Activated CD8-positive, alpha-beta memory T cell treated with anti-CD3 and anti-CD28 coated beads for 4 hours (primary cell): ENCODE measurements around the gene FGF22.

Experiments
- DNase-seq, 2 donors: peaks; one replicate each; pipeline ENCODE4 v3.0.0-alpha.2; 2020; ENCODE audit warnings: low read depth in 2 of 2

The FGF22 gene

GRCh38 chr19:643736-644135, 4.1 kb downstream of the FGF22 start:
- DNase-seq = no peak

DNA sequence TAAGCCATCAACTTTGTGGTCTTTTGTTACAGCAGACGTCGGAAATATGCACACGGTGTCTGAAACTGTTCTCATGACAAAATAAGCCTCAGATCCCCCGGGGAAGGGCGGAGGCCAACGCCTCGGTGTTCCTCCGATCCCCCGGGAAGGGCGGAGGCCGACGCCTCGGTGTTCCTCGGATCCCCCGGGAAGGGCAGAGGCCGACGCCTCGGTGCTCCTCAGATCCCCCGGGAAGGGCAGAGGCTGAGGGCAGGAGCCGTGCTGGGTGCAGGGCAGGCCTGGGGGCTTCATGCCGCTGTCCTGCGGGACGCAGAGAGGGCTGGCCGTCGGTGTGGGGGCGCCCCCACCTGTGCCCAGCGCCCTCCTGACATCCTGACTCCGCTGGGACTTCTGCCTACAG, 4.7 kb downstream of the FGF22 start:
- no peak for DNase-seq

- DNase-seq = no peak
Measured at GRCh38 chr19:644789-645188, 5.1 kb downstream of the FGF22 start.

- DNase-seq = no peak
Measured at GRCh38 chr19:645912-646778, 6.5 kb downstream of the FGF22 start.

- DNase-seq = no peak
Measured at GRCh38 chr19:646779-647565, 7.3 kb downstream of the FGF22 start.

GRCh38 chr19:647566-648284, 8.0 kb downstream of the FGF22 start:
- DNase-seq = no peak

DNA sequence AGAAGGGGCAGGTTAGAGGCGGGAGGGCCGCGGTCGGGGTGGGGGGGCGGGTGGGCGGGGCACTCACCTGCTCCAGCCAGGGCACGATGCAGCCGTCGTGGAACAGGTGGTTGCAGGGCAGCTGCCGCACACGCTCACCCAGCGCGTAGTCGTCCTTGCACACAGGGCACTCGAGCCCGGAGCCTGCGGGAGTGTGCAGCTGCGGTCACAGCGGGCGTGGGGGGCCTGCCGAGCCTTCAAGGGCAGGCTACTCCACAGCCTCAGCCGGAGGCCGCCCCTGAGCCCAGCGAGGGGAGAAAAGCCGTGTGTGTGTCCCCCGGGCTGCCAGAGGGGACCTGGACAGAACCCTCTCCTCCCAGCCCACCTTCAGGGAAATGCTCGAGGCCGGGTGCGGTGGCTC, 8.6 kb downstream of the FGF22 start:
- DNase-seq = no peak

- no peak for DNase-seq
Measured at GRCh38 chr19:648904-649801, 9.5 kb downstream of the FGF22 start.

DNA sequence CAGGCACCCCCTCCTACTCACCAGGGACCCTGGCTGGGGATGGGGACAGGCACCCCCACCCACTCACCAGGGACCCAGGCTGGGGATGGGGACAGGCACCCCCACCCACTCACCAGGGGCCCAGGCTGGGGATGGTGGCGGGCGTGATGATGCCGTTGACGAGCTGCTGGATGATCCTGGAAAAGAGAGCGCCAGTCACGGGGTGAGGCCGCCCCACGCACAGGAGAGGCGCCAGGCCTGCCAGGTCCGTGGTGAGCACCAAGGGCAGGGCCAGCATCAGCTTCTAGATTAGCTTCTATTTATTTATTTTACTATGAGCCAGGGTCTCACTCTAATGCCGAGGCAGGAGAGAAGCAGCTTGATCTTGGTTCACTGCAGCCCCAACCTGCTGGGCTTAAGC, 10.4 kb downstream of the FGF22 start:
- DNase-seq = no peak

- DNase-seq = no peak
Measured at GRCh38 chr19:651114-651818, 11.6 kb downstream of the FGF22 start.

GRCh38 chr19:651991-652390, 12.3 kb downstream of the FGF22 start:
- no peak for DNase-seq

- DNase-seq = no peak
Measured at GRCh38 chr19:652467-653389, 13.0 kb downstream of the FGF22 start.

DNA sequence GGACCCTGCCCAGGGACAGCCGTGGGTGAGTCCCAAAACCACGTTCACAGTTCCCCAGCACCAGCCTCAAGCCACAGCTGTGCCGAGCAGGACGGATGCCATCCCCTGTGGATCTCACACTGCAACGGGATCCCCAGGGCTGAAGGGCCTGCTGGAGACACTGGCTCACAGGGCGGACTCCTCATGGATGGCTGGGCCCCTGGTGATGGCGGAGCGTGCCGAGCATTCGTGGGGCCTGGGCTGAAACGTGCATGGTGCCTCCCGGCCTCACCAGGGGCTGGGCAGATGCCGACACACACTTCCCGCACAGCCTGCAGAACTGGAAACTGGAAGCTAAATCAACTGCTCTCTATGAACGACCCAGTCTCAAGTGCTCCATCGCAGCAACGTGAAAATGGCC, 13.7 kb downstream of the FGF22 start:
- DNase-seq = no peak

- DNase-seq = no peak
Measured at GRCh38 chr19:655691-656090, 16.0 kb downstream of the FGF22 start.

DNA sequence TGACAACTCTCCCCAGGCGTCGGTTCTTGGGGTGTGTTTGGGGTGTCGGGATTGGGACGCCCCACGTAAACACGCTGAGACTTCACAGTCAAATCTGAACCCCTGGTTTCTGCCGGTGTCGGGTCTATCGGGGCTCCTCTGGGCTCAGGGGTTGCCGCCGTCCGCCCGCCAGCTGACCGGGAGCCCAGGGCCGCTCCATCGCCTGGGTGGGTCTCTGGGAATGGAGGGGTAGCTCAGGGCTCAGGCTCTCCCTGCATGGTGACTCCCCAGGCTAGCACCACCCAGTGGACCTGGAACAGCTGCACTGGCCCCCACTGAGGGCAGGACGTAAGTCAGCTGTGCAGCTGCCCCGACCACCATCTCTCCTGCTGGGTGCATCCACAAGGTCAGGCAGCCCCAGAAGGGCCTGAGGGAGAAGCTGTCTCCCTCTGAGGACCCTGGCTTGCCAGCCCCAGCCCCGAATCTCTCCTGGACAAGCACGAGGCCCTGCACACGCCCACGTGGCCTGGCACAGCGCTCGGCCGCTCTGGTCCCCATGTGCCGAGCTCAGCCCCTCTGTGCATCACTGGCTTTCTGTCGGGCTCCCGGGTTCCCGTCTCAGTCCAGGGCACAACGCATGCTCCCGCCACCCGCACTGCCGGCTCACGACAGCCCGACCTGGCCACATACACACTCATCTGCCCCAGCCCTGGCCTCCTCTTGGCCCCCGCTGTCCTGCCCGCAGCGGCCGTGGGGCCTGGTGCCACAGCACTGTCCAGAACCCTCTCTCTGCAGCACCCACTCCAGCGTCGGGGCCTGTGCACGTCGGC, 17.3 kb downstream of the FGF22 start:
- DNase-seq = no peak

DNA sequence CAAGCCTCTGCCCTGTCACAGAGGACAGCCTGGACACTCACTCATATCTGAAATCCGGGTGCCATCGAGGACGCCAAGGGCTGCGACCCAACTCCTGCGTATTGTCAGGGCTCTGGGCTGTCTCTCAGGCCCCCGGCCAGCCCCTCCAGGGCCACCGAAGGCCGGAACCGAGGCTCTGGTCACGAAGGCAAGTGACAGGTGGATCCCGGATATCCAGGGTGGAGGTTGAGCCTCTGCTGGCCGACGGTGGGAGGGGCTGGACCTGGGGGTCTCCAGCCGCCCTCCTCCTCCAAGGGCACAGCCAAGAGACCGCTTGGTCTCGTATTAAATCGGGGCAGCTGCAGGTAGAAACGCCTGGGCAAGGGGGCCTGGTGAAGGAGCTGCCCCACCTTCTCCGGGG, 17.9 kb downstream of the FGF22 start:
- no peak for DNase-seq

- DNase-seq = no peak
Measured at GRCh38 chr19:658059-658839, 18.6 kb downstream of the FGF22 start.
